Gastrocnemius medialis (tissue), 4 donors: ENCODE measurements around the gene SPG11.

Experiments used
- CTCF ChIP-seq, 5 experiments: fragments of 450-650 bp in 3 of 5; fragments of 200-600 bp in 2 of 5; sonication (generic) in 2 of 5; IDR thresholded peaks in 4 of 5; conservative IDR thresholded peaks in 1 of 5; 1 replicate in 4 of 5; 2 replicates in 1 of 5; pipeline ENCODE4 v1.5.1; 2016 to 2019; ENCODE audit warnings: antibody characterized with exemption in 5 of 5, mild to moderate bottlenecking in 3 of 5, moderate library complexity in 3 of 5
- POLR2A ChIP-seq, 2 donors: fragments of 450-650 bp; IDR thresholded peaks; one replicate each; pipeline ENCODE4 v1.6.1; 2017; ENCODE audit warnings: antibody characterized with exemption in 2 of 2, mild to moderate bottlenecking in 2 of 2, moderate library complexity in 2 of 2

DNA sequence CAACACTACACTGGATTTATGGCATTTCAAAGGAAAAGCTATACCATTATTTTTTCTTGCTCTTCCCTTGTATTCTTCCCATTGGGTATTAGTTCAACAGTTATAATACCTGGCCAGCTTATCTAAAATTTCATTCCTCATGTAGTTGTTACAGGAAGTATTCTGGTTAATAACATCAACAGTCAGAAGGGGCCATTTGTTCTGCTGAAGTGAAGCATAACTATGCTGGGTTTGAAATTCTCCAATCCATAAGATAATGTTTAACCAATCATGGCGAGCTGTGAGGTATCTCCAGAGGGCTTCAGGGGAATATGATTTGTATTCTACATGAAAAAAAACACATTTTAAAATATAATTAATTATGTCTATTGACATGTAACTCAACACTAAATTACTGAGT is 43.4 kb downstream of the SPG11 start:
- TF ChIP-seq CTCF (IDR thresholded peaks at IDR 0.05 in 4 of 5, conservative IDR thresholded peaks at IDR 0.05 in 1 of 5) (no peak), POLR2A (IDR thresholded peaks at IDR 0.05) (no peak)
